Duodenal mucosa (tissue), 2 donors: Measurements from ENCODE around the gene RANBP9.

Experiments used
- H3K27ac ChIP-seq: one replicate; pipeline ENCODE4 v1.7.0; 2013; ENCODE audit warnings: low read depth, low read length
- H3K27me3 ChIP-seq, 2 donors: one replicate each; pipeline ENCODE4 v1.7.0; 2013; ENCODE audit warnings: low read length in 2 of 2, control low read depth in 1 of 2; ENCODE audit not compliant: insufficient read depth in 2 of 2, control insufficient read depth in 1 of 2
- H3K36me3 ChIP-seq, 2 donors: one replicate each; pipeline ENCODE4 v1.7.0; 2013; ENCODE audit warnings: low read length in 2 of 2, control low read depth in 1 of 2; ENCODE audit not compliant: insufficient read depth in 2 of 2, control insufficient read depth in 1 of 2
- H3K4me1 ChIP-seq, 2 donors: one replicate each; pipeline ENCODE4 v1.7.0; 2013; ENCODE audit warnings: low read length in 2 of 2, control low read depth in 1 of 2; ENCODE audit not compliant: insufficient read depth in 2 of 2, control insufficient read depth in 1 of 2
- H3K4me3 ChIP-seq, 2 donors: one replicate each; pipeline ENCODE4 v1.7.0; 2013; ENCODE audit warnings: low read length in 2 of 2, low read depth in 1 of 2
- H3K9ac ChIP-seq, 2 donors: one replicate each; pipeline ENCODE4 v1.7.0; 2013; ENCODE audit warnings: low read length in 2 of 2, low read depth in 1 of 2
- H3K9me3 ChIP-seq, 2 donors: one replicate each; pipeline ENCODE4 v1.7.0; 2013; ENCODE audit warnings: low read length in 2 of 2, control low read depth in 1 of 2; ENCODE audit not compliant: control insufficient read depth in 1 of 2

The RANBP9 gene

GRCh38 chr6:13660273-13660672, 51.4 kb downstream of the RANBP9 start:
- Histone ChIP-seq H3K4me3 (no peak overlapping the region), H3K27ac (no peak overlapping the region), H3K27me3 (no peaks in the 10 kb centered on the region), H3K36me3 (no peaks in the 10 kb centered on the region), H3K4me1 (peaks cover 0 to 9% of the 10 kb centered on the region in 2 donors), H3K9me3 (no peaks in the 10 kb centered on the region), H3K9ac (no peak overlapping the region)

- H3K4me1 ChIP-seq: peaks cover 0 to 6% of the 10 kb centered on the region in 2 donors
- no peaks in the 10 kb centered on the region for H3K9me3 ChIP-seq
- H3K4me3 ChIP-seq: no peak overlapping the region
- H3K27ac ChIP-seq: no peak overlapping the region
- peaks cover 4 to 9% of the 10 kb centered on the region in 2 donors for H3K36me3 ChIP-seq
- no peak overlapping the region for H3K9ac ChIP-seq
- no peaks in the 10 kb centered on the region for H3K27me3 ChIP-seq
Observed at GRCh38 chr6:13655700-13656099, 55.9 kb downstream of the RANBP9 start.

- Histone ChIP-seq H3K9me3 (no peaks in the 10 kb centered on the region), H3K36me3 (peaks cover 4 to 14% of the 10 kb centered on the region in 2 donors), H3K4me3 (no peak overlapping the region), H3K27me3 (no peaks in the 10 kb centered on the region), H3K4me1 (no peaks in the 10 kb centered on the region), H3K9ac (no peak overlapping the region), H3K27ac (no peak overlapping the region)
Observed at GRCh38 chr6:13654496-13654895, 57.1 kb downstream of the RANBP9 start.

- H3K27ac ChIP-seq: no peak overlapping the region
- no peaks in the 10 kb centered on the region for H3K4me1 ChIP-seq
- no peak overlapping the region for H3K4me3 ChIP-seq
- H3K9me3 ChIP-seq: no peaks in the 10 kb centered on the region
- no peak overlapping the region for H3K9ac ChIP-seq
- no peaks in the 10 kb centered on the region for H3K27me3 ChIP-seq
- peaks cover 4 to 14% of the 10 kb centered on the region in 2 donors for H3K36me3 ChIP-seq
Observed at GRCh38 chr6:13653296-13653695, 58.3 kb downstream of the RANBP9 start.

GRCh38 chr6:13649393-13649792, 62.2 kb downstream of the RANBP9 start:
- Histone ChIP-seq H3K4me3 (no peak overlapping the region), H3K9me3 (no peaks in the 10 kb centered on the region), H3K27ac (no peak overlapping the region), H3K9ac (no peak overlapping the region), H3K4me1 (no peaks in the 10 kb centered on the region), H3K36me3 (peaks cover 4 to 14% of the 10 kb centered on the region in 2 donors), H3K27me3 (no peaks in the 10 kb centered on the region)

- no peak overlapping the region for H3K9ac ChIP-seq
- no peaks in the 10 kb centered on the region for H3K9me3 ChIP-seq
- H3K4me1 ChIP-seq: no peaks in the 10 kb centered on the region
- H3K27me3 ChIP-seq: no peaks in the 10 kb centered on the region
- no peak overlapping the region for H3K4me3 ChIP-seq
- H3K36me3 ChIP-seq: peaks cover 4 to 14% of the 10 kb centered on the region in 2 donors
- no peak overlapping the region for H3K27ac ChIP-seq
Observed at GRCh38 chr6:13648850-13649249, 62.8 kb downstream of the RANBP9 start.

GRCh38 chr6:13643125-13643524, 68.5 kb downstream of the RANBP9 start:
- H3K4me3 ChIP-seq: no peak overlapping the region
- no peaks in the 10 kb centered on the region for H3K27me3 ChIP-seq
- H3K27ac ChIP-seq: no peak overlapping the region
- no peaks in the 10 kb centered on the region for H3K4me1 ChIP-seq
- peaks cover 4 to 10% of the 10 kb centered on the region in 2 donors for H3K36me3 ChIP-seq
- no peaks in the 10 kb centered on the region for H3K9me3 ChIP-seq
- H3K9ac ChIP-seq: no peak overlapping the region

- H3K4me3 ChIP-seq: no peak overlapping the region
- no peaks in the 10 kb centered on the region for H3K9me3 ChIP-seq
Observed at GRCh38 chr6:13641315-13641714, 70.3 kb downstream of the RANBP9 start.

GRCh38 chr6:13638626-13639025, 73.0 kb downstream of the RANBP9 start:
- Histone ChIP-seq H3K4me1 (no peaks in the 10 kb centered on the region), H3K9me3 (no peaks in the 10 kb centered on the region), H3K9ac (no peak overlapping the region), H3K27ac (no peak overlapping the region), H3K27me3 (no peaks in the 10 kb centered on the region), H3K4me3 (no peak overlapping the region), H3K36me3 (peaks cover 16 to 25% of the 10 kb centered on the region in 2 donors)

More at GRCh38 chr6:13641315-13641714, 70.3 kb downstream of the RANBP9 start:
- no peaks in the 10 kb centered on the region for H3K4me1 ChIP-seq
- no peak overlapping the region for H3K27ac ChIP-seq
- H3K36me3 ChIP-seq: peaks cover 13 to 18% of the 10 kb centered on the region in 2 donors
- no peak overlapping the region for H3K9ac ChIP-seq
- H3K27me3 ChIP-seq: no peaks in the 10 kb centered on the region

- Histone ChIP-seq H3K27ac (no peak overlapping the region), H3K4me3 (no peak overlapping the region), H3K9me3 (no peaks in the 10 kb centered on the region), H3K4me1 (no peaks in the 10 kb centered on the region), H3K36me3 (peaks cover 16 to 20% of the 10 kb centered on the region in 2 donors), H3K27me3 (no peaks in the 10 kb centered on the region), H3K9ac (no peak overlapping the region)
Observed at GRCh38 chr6:13638014-13638413, 73.6 kb downstream of the RANBP9 start.
